Astrocyte of the cerebellum (primary cell): ENCODE measurements around the gene ITGB8.

Experiments used
- DNase-seq: peaks from one replicate; pipeline ENCODE4 v3.0.0-alpha.2; 2011; ENCODE audit warnings: low read depth
- H3K4me3 ChIP-seq: 2 replicates; pipeline ENCODE4 v1.5.1; 2011; ENCODE audit warnings: mild to moderate bottlenecking, low read depth, low read length, moderate library complexity
- CTCF ChIP-seq: IDR thresholded peaks from 2 replicates; pipeline ENCODE4 v1.5.1; 2012; ENCODE audit warnings: low read length, low read depth, moderate library complexity, mild to moderate bottlenecking; ENCODE audit errors: missing control alignments
- in situ Hi-C: cut with HindIII; loops from 2 replicates; pipeline ENCODE4 v1.10.0; 2017; ENCODE audit warnings: low sequenced_read_pairs

The ITGB8 gene

GRCh38 chr7:20288036-20288435 is 42.7 kb upstream of the ITGB8 start:
- TF ChIP-seq CTCF: no peak
- in situ Hi-C loops: no loop called here
- no peak for DNase-seq
- H3K4me3 ChIP-seq: no peak overlapping the region

GRCh38 chr7:20290505-20291111 is 40.1 kb upstream of the ITGB8 start:
- H3K4me3 ChIP-seq: no peak overlapping the region
- in situ Hi-C loops: no loop called here
- DNase-seq: no peak
- TF ChIP-seq CTCF: no peak

GRCh38 chr7:20293336-20293735 is 37.4 kb upstream of the ITGB8 start:
- no peak for TF ChIP-seq CTCF
- H3K4me3 ChIP-seq: no peak overlapping the region
- DNase-seq: no peak
- in situ Hi-C loops: no loop called here

- no peak for TF ChIP-seq CTCF
- in situ Hi-C loops: no loop called here
- DNase-seq: no peak
- no peak overlapping the region for H3K4me3 ChIP-seq
Measured at GRCh38 chr7:20296444-20296843, 34.3 kb upstream of the ITGB8 start.

- no peak for TF ChIP-seq CTCF
- no peak for DNase-seq
- no peak overlapping the region for H3K4me3 ChIP-seq
- in situ Hi-C loops: no loop called here
Measured at GRCh38 chr7:20296901-20297300, 33.8 kb upstream of the ITGB8 start.

GRCh38 chr7:20298486-20298901 is 32.2 kb upstream of the ITGB8 start:
- in situ Hi-C loops: no loop called here
- DNase-seq: peak; percentile 74
- TF ChIP-seq CTCF: no peak
- H3K4me3 ChIP-seq: no peak overlapping the region
